OCI-LY7 (cell line): ENCODE results near the gene GALNT15. TPM values are rescaled to one million over a fixed set of nuclear protein-coding genes. Genes with fewer than 3 reads are reported as not detected.

Experiments used
- BruUV-seq: library from RNA; stranded (reverse); fragments of 400-500 nt; replicated peaks from 2 replicates; lab custom pipeline; 2021; lab: Mats Ljungman, UMichigan
- CTCF ChIA-PET: fragments of 300-600 bp; sonication (Branson Sonifier 250); formaldehyde crosslinking; loops from one replicate; lab custom pipeline; 2022; ENCODE audit warnings: antibody characterized with exemption; ENCODE audit not compliant: unreplicated experiment; lab: Charles Lee
- POLR2A ChIA-PET: fragments of 300-600 bp; sonication (Branson Sonifier 250); formaldehyde crosslinking; loops from one replicate; lab custom pipeline; 2022; ENCODE audit warnings: antibody characterized with exemption; lab: Charles Lee
- DNase-seq: peaks from one replicate; pipeline ENCODE4 v3.0.0-alpha.2; 2015; ENCODE audit warnings: low spot score
- H2AFZ ChIP-seq: fragments of 200-600 bp; sonication (generic), shearing (Covaris generic); 2 replicates; pipeline ENCODE4 v1.6.1; 2014; ENCODE audit warnings: mild to moderate bottlenecking, antibody characterized with exemption, low read length, moderate library complexity
- H3K27ac ChIP-seq: fragments of 200-600 bp; sonication (generic); 2 replicates; pipeline ENCODE4 v1.5.1; 2014; ENCODE audit warnings: mixed run types, low read depth, mild to moderate bottlenecking, moderate library complexity, low read length, inconsistent platforms; ENCODE audit not compliant: poor library complexity, severe bottlenecking
- H3K36me3 ChIP-seq: fragments of 200-600 bp; sonication (generic); 2 replicates; pipeline ENCODE4 v1.6.1; 2014; ENCODE audit warnings: mild to moderate bottlenecking, antibody characterized with exemption, low read length, moderate library complexity, mixed read lengths; ENCODE audit not compliant: insufficient read depth
- H3K4me1 ChIP-seq: fragments of 200-600 bp; sonication (generic); 2 replicates; pipeline ENCODE4 v1.5.1; 2014; ENCODE audit warnings: mild to moderate bottlenecking, low read length; ENCODE audit not compliant: insufficient read depth, poor library complexity, severe bottlenecking
- H3K4me2 ChIP-seq: fragments of 200-600 bp; sonication (generic); 2 replicates; pipeline ENCODE4 v1.6.1; 2014; ENCODE audit warnings: mild to moderate bottlenecking, low read length
- H3K4me3 ChIP-seq: fragments of 200-600 bp; sonication (generic); 2 replicates; pipeline ENCODE4 v1.5.1; 2014; ENCODE audit warnings: mild to moderate bottlenecking, low read depth, low read length; ENCODE audit not compliant: poor library complexity, severe bottlenecking
- H3K79me2 ChIP-seq: fragments of 200-600 bp; sonication (generic); 2 replicates; pipeline ENCODE4 v1.6.1; 2016; ENCODE audit warnings: low read depth, mild to moderate bottlenecking, low read length, moderate library complexity, mixed read lengths; ENCODE audit not compliant: insufficient read depth
- H3K9me2 ChIP-seq: fragments of 200-600 bp; sonication (generic); 2 replicates; pipeline ENCODE4 v1.6.1; 2016; ENCODE audit warnings: mild to moderate bottlenecking, low read length, mixed read lengths; ENCODE audit not compliant: insufficient read depth
- H3K9me3 ChIP-seq: fragments of 200-600 bp; sonication (generic); 2 replicates; pipeline ENCODE4 v1.6.1; 2014; ENCODE audit warnings: mild to moderate bottlenecking, mixed run types, low read length, mixed read lengths
- H4K20me1 ChIP-seq: fragments of 200-600 bp; sonication (generic); 2 replicates; pipeline ENCODE4 v1.6.1; 2014; ENCODE audit warnings: mild to moderate bottlenecking, antibody characterized with exemption, low read length, moderate library complexity, mixed read lengths; ENCODE audit not compliant: insufficient read depth
- EZH2phosphoT487 ChIP-seq: fragments of 200-600 bp; sonication (generic); IDR thresholded peaks from 2 replicates; pipeline ENCODE4 v1.6.1; 2018; ENCODE audit warnings: low read depth, borderline replicate concordance, mild to moderate bottlenecking, mixed run types, antibody characterized with exemption, low read length, moderate library complexity, mixed read lengths
- intact Hi-C: fragments of 100-400 bp; cut with micrococcal nuclease; formaldehyde crosslinking; loops from one replicate; pipeline ENCODE4 v1.10.0; 2022; ENCODE audit not compliant: unreplicated experiment
- total RNA-seq, 2 experiments: library from RNA; depleted of rRNA in 1 of 2; stranded (reverse); fragments of >200 nt in 1 of 2; shearing (Covaris generic) in 1 of 2; gene quantifications; 2 replicates each; pipeline ENCODE4 v1.2.3, GENCODE V29; 2014 to 2022
- TF ChIP-seq, protein P1 (sequence below): fragments of 200-600 bp; sonication (generic); conservative IDR thresholded peaks from 2 replicates; pipeline ENCODE4 v1.5.1; 2014; ENCODE audit warnings: mild to moderate bottlenecking, antibody characterized with exemption, low read length, moderate library complexity, mixed read lengths

The GALNT15 gene
- total RNA-seq, 2 experiments from 2014 or later, result 0.03 TPM; not detected in 1

DNA sequence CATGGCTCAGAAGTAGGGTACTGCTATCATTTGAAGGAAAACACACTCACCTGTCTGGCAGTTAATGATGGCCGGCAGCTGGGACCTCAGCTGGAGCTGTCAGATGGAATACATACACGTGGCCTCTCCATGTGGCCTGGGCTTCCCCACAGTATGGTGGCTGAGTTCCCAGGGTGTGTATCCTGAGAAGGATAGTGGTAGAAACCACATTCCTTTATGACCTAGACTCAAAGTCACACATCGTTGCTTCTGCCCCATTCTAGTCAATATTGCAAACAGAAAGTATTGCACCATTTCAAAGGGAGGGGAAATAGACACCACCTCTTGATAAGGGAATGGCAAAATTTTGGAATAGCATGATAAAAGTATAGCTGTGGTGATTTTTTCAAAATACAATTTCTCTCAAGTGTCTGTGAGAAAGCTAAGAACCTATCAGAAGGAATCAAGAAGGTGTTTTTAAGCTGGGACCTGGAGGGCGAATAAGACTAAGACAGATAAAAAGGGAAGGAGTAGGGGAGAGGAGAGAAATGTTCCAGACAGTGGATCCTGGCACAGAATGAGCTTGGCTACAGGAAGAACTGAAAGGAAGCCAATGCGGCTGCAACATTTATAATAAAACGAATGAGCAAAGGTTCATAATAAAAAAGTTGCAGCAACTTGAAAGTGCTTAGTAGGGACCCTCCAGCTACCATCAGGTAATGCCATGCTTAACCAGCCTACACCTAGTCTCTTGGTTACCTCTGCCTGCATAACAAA, 40.1 kb upstream of the GALNT15 start:
- no peaks in the 10 kb centered on the region for H3K9me2 ChIP-seq
- POLR2A ChIA-PET, result interaction anchor here (0.9 to 1.8 kb wide), 4 partner anchors 11 to 17 kb away, joined by 3 to 5 read pairs (median 3); no protein-coding TSS in a partner anchor
- H3K9me3 ChIP-seq, result no peaks in the 10 kb centered on the region
- H3K4me1 ChIP-seq, result no peaks in the 10 kb centered on the region
- H4K20me1 ChIP-seq, result no peaks in the 10 kb centered on the region
- CTCF ChIA-PET, result no interaction called here
- H3K79me2 ChIP-seq, result no peaks in the 10 kb centered on the region
- no peak overlapping the region for H3K27ac ChIP-seq
- H2AFZ ChIP-seq, result no peak overlapping the region
- TF ChIP-seq, protein P1, sequence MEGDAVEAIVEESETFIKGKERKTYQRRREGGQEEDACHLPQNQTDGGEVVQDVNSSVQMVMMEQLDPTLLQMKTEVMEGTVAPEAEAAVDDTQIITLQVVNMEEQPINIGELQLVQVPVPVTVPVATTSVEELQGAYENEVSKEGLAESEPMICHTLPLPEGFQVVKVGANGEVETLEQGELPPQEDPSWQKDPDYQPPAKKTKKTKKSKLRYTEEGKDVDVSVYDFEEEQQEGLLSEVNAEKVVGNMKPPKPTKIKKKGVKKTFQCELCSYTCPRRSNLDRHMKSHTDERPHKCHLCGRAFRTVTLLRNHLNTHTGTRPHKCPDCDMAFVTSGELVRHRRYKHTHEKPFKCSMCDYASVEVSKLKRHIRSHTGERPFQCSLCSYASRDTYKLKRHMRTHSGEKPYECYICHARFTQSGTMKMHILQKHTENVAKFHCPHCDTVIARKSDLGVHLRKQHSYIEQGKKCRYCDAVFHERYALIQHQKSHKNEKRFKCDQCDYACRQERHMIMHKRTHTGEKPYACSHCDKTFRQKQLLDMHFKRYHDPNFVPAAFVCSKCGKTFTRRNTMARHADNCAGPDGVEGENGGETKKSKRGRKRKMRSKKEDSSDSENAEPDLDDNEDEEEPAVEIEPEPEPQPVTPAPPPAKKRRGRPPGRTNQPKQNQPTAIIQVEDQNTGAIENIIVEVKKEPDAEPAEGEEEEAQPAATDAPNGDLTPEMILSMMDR, result no peak
- TF ChIP-seq EZH2phosphoT487, result no peak
- no TSS peak for BruUV-seq
- H3K4me3 ChIP-seq, result no peak overlapping the region
- intact Hi-C loops, result no loop called here
- no peak for DNase-seq
- H3K36me3 ChIP-seq, result no peaks in the 10 kb centered on the region
- no peak overlapping the region for H3K4me2 ChIP-seq

DNA sequence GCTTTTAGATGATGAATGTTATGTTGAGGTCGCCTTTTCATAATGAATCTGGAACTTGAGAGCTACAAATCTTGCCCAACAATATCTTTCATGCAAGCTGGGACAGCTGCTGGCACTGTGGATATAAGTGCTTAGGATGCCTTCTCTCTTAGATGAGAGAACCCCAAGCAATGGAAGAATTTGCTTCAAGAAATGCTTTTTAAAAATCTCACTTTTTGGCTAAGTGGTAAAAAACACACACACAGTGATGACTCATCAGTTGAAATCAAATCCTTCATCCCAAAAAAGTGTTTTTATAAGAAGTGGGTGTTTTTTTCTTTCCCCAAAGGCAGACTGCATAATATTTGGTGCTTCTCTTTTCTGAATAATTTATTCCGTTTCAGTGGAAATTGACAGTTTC, 38.4 kb upstream of the GALNT15 start:
- intact Hi-C loops, result no loop called here
- no TSS peak for BruUV-seq
- no peaks in the 10 kb centered on the region for H3K4me1 ChIP-seq
- H4K20me1 ChIP-seq, result no peaks in the 10 kb centered on the region
- no peaks in the 10 kb centered on the region for H3K79me2 ChIP-seq
- CTCF ChIA-PET, result no interaction called here
- H2AFZ ChIP-seq, result no peak overlapping the region
- H3K27ac ChIP-seq, result no peak overlapping the region
- H3K36me3 ChIP-seq, result no peaks in the 10 kb centered on the region
- no peaks in the 10 kb centered on the region for H3K9me2 ChIP-seq
- H3K9me3 ChIP-seq, result no peaks in the 10 kb centered on the region
- H3K4me3 ChIP-seq, result no peak overlapping the region
- TF ChIP-seq, protein P1, result no peak
- TF ChIP-seq EZH2phosphoT487, result no peak
- DNase-seq, result no peak
- POLR2A ChIA-PET, result interaction anchor here (1.8 kb wide), 1 partner anchor 13 kb away, joined by 5 read pairs; no protein-coding TSS in a partner anchor
- no peak overlapping the region for H3K4me2 ChIP-seq

DNA sequence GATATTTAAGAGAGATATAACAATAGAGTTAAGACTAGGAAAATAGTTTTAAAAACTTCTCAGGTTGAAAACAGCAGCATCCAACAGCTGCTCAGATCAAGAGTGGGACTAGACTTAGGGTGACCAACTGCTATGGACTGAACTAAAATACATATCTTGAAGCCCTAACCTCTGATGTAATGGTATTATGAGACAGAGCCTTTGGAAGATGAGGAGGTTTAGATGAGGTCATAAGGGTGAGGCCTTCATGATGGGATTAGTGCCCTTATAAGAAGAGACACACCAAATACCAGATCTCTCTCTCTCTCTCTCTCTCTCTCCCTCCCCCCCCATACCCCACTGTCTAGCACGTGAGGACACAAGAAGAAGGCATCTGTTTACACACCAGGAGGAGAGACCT, 37.4 kb upstream of the GALNT15 start:
- no peak for DNase-seq
- H3K9me2 ChIP-seq, result no peaks in the 10 kb centered on the region
- no peaks in the 10 kb centered on the region for H3K9me3 ChIP-seq
- intact Hi-C loops, result no loop called here
- ChIA-PET POLR2A (no interaction called here), CTCF (no interaction called here)
- H3K4me3 ChIP-seq, result no peak overlapping the region
- no peaks in the 10 kb centered on the region for H4K20me1 ChIP-seq
- H3K27ac ChIP-seq, result no peak overlapping the region
- TF ChIP-seq, protein P1, result no peak
- no peak for TF ChIP-seq EZH2phosphoT487
- H3K79me2 ChIP-seq, result no peaks in the 10 kb centered on the region
- H2AFZ ChIP-seq, result no peak overlapping the region
- no peaks in the 10 kb centered on the region for H3K4me1 ChIP-seq
- no TSS peak for BruUV-seq
- no peak overlapping the region for H3K4me2 ChIP-seq
- no peaks in the 10 kb centered on the region for H3K36me3 ChIP-seq
